GM12878 (cell line): Measurements from ENCODE around the gene SEZ6L2. TPM values are rescaled to one million over a fixed set of nuclear protein-coding genes. Genes with fewer than 3 reads are reported as not detected.

Experiments
- ATAC-seq: fragments of 200-7000 bp; cut with Tn5 transposase; 3 replicates; pipeline ENCODE4 v1.9.1; 2020; ENCODE audit warnings: mild to moderate bottlenecking, moderate library complexity
- BruUV-seq: library from RNA; stranded (reverse); fragments of 400-500 nt; replicated peaks from 2 replicates; lab custom pipeline; 2021; lab: Mats Ljungman, UMichigan
- CTCF ChIA-PET: fragments of 300-600 bp; sonication (Branson Sonifier 250); formaldehyde crosslinking; extraction: SDS; loops from one replicate; lab custom pipeline; 2021; ENCODE audit warnings: inconsistent platforms; lab: Yijun Ruan, JAX
- POLR2A ChIA-PET: fragments of 350-600 bp; formaldehyde crosslinking; extraction: SDS; loops from one replicate; lab custom pipeline; 2021; ENCODE audit warnings: inconsistent platforms; lab: Charles Lee
- RAD21 ChIA-PET: fragments of 300-600 bp; sonication (Branson Sonifier 250); formaldehyde crosslinking; loops from one replicate; lab custom pipeline; 2023; ENCODE audit warnings: antibody characterized with exemption; ENCODE audit not compliant: unreplicated experiment; lab: Charles Lee
- SMC1A ChIA-PET: fragments of 300-600 bp; sonication (Branson Sonifier 250); formaldehyde crosslinking; loops from one replicate; lab custom pipeline; 2023; ENCODE audit not compliant: unreplicated experiment, uncharacterized antibody; lab: Charles Lee
- DNase-seq: peaks from one replicate; pipeline ENCODE4 v3.0.0-alpha.2; 2011; ENCODE audit warnings: low read depth, low spot score
- FAIRE-seq: peaks from 3 replicates; lab custom pipeline; 2011; peaks lifted over from hg19 to GRCh38; lab: Jason Lieb, UNC
- H2AFZ ChIP-seq: 2 replicates; pipeline ENCODE4 v1.6.0; 2011; ENCODE audit warnings: low read depth, low read length, control low read depth; ENCODE audit not compliant: control insufficient read depth
- H3K27ac ChIP-seq: 2 replicates; pipeline ENCODE4 v1.5.1; 2011; ENCODE audit warnings: control low read depth; ENCODE audit not compliant: control insufficient read depth, insufficient read depth
- H3K27me3 ChIP-seq, 2 experiments: replicated peaks in 1 of 2; 2 replicates each; pipeline versions ENCODE4 v1.6.0 to v1.6.1; 2011; ENCODE audit warnings: low read length in 1 of 2; ENCODE audit not compliant: control insufficient read depth in 2 of 2, insufficient read depth in 2 of 2
- H3K36me3 ChIP-seq, 2 experiments: 2 replicates each; pipeline ENCODE4 v1.5.1; 2011; ENCODE audit warnings: low read length in 1 of 2; ENCODE audit not compliant: control insufficient read depth in 2 of 2, insufficient read depth in 2 of 2
- H3K4me1 ChIP-seq: 2 replicates; pipeline ENCODE4 v1.6.1; 2011; ENCODE audit warnings: mild to moderate bottlenecking, low read length, moderate library complexity, mixed read lengths; ENCODE audit not compliant: control insufficient read depth, insufficient read depth
- H3K4me2 ChIP-seq: 2 replicates; pipeline ENCODE4 v1.6.0; 2011; ENCODE audit warnings: control low read depth; ENCODE audit not compliant: control insufficient read depth, insufficient read depth
- H3K4me3 ChIP-seq: fragments of 200-600 bp; sonication (generic); 2 replicates; pipeline ENCODE4 v1.5.1; 2016
- H3K79me2 ChIP-seq: 2 replicates; pipeline ENCODE4 v1.6.0; 2011; ENCODE audit warnings: low read length; ENCODE audit not compliant: control insufficient read depth, insufficient read depth
- H3K9ac ChIP-seq: 2 replicates; pipeline ENCODE4 v1.8.0; 2011; ENCODE audit warnings: low read length, control low read depth, mixed read lengths; ENCODE audit not compliant: control insufficient read depth, insufficient read depth
- H3K9me3 ChIP-seq: replicated peaks from 3 replicates; pipeline ENCODE4 v1.5.1; 2011; ENCODE audit warnings: mild to moderate bottlenecking, low read length; ENCODE audit not compliant: control insufficient read depth, insufficient read depth
- H4K20me1 ChIP-seq: 2 replicates; pipeline ENCODE4 v1.6.0; 2011; ENCODE audit not compliant: control insufficient read depth, insufficient read depth
- BCL11A ChIP-seq: IDR thresholded peaks from 2 replicates; pipeline ENCODE4 v1.6.1; 2011; ENCODE audit warnings: low read depth, low read length
- CHD1 ChIP-seq: IDR thresholded peaks from 2 replicates; pipeline ENCODE4 v1.6.1; 2012; ENCODE audit warnings: low read depth, low read length, improper control_type of control experiment
- CHD2 ChIP-seq: IDR thresholded peaks from 2 replicates; pipeline ENCODE4 v1.6.1; 2011; ENCODE audit warnings: low read depth, low read length, improper control_type of control experiment, borderline replicate concordance
- CREM ChIP-seq: IDR thresholded peaks from 2 replicates; pipeline ENCODE4 v1.6.1; 2014; ENCODE audit warnings: antibody characterized with exemption, low read depth
- DPF2 ChIP-seq: fragments of 450-650 bp; IDR thresholded peaks from 2 replicates; pipeline ENCODE4 v1.6.1; 2017; ENCODE audit warnings: mild to moderate bottlenecking
- EGR1 ChIP-seq, 2 experiments: IDR thresholded peaks; 1 replicate in 1 of 2; 2 replicates in 1 of 2; pipeline ENCODE4 v1.6.1; 2011 to 2012; ENCODE audit warnings: low read depth in 2 of 2, low read length in 2 of 2, borderline replicate concordance in 1 of 2, mild to moderate bottlenecking in 1 of 2, moderate library complexity in 1 of 2
- NFXL1 ChIP-seq: fragments of 450-650 bp; IDR thresholded peaks from 2 replicates; pipeline ENCODE4 v1.6.1; 2017; ENCODE audit warnings: antibody characterized with exemption, mild to moderate bottlenecking, borderline replicate concordance
- NKRF ChIP-seq: fragments of 450-650 bp; conservative IDR thresholded peaks from 2 replicates; pipeline ENCODE4 v1.6.1; 2017; ENCODE audit warnings: mild to moderate bottlenecking, moderate library complexity
- PBX3 ChIP-seq: IDR thresholded peaks from 2 replicates; pipeline ENCODE4 v1.6.1; 2011; ENCODE audit warnings: mild to moderate bottlenecking, low read depth, low read length, moderate library complexity; ENCODE audit not compliant: insufficient replicate concordance
- POLR2AphosphoS2 ChIP-seq: IDR thresholded peaks from 2 replicates; pipeline ENCODE4 v1.6.1; 2011; ENCODE audit warnings: low read depth, mild to moderate bottlenecking, low read length, improper control_type of control experiment, moderate library complexity
- WGBS: methylation state at CpG from one replicate; pipeline ENCODE4 v1.1.6; 2016; ENCODE audit warnings: low lambda C conversion rate; ENCODE audit not compliant: insufficient replicate concordance, insufficient coverage; ENCODE audit errors: missing lambda C conversion rate; 5-methylcytosine and 5-hydroxymethylcytosine counted together
- in situ Hi-C: fragments of 300-500 bp; cut with MboI; formaldehyde crosslinking; loops from 9 replicates; pipeline ENCODE4 v1.14.3; 2018; ENCODE audit warnings: mixed read lengths
- intact Hi-C: fragments of 100-400 bp; cut with micrococcal nuclease; formaldehyde crosslinking; loops from one replicate; pipeline ENCODE4 v1.14.2; 2022; ENCODE audit not compliant: unreplicated experiment
- polyA plus RNA-seq, 11 experiments: library from polyadenylated mRNA; depleted of rRNA in 4 of 11; unstranded in 6 of 11; stranded (reverse) in 5 of 11; fragments of >200 nt; fragmentation: Nextera tagmentation in 4 of 11; fragmentation: Illumina TruSeq in 1 of 11; extraction: Ambion mirVana in 4 of 11; extraction: Trizol in 1 of 11; gene quantifications; 1 replicate in 1 of 11; 2 replicates in 10 of 11; pipeline versions ENCODE4 v1.2.1 to v1.2.3, GENCODE V29; 2011 to 2016; ENCODE audit warnings: inconsistent platforms in 2 of 11, missing spikeins in 2 of 11, low read depth in 1 of 11
- total RNA-seq, 4 experiments: library from RNA; depleted of rRNA in 3 of 4; stranded (reverse); fragments of >200 nt in 3 of 4; fragmentation: Illumina TruSeq in 1 of 4; extraction: Trizol in 1 of 4; gene quantifications; 2 replicates each; pipeline versions ENCODE4 v1.2.1 to v1.2.3, GENCODE V29; 2013 to 2021
- TF ChIP-seq, protein P1 (sequence below): IDR thresholded peaks from 2 replicates; pipeline ENCODE4 v1.6.1; 2011; ENCODE audit warnings: low read depth, mild to moderate bottlenecking, low read length, moderate library complexity, borderline replicate concordance; ENCODE audit errors: extremely low read depth
- TF ChIP-seq, protein P2 (sequence below): IDR thresholded peaks from 2 replicates; pipeline ENCODE4 v1.6.1; 2012; ENCODE audit warnings: improper control_type of control experiment, low read depth, low read length; ENCODE audit not compliant: insufficient replicate concordance

SEZ6L2 gene
- total and polyA plus RNA-seq, 10 of the 15 experiments (the other 5 are each of a cell fraction or from before 2014, with no cell fraction given) = 0.06 to 0.49 TPM; not detected in 8

- RAD21 ChIA-PET = interaction anchor here (1.1 kb wide), 1 partner anchor 23 kb away, joined by 4 read pairs; no protein-coding TSS in a partner anchor
- peak overlapping the region; percentile 70 for H3K4me2 ChIP-seq
- intact Hi-C loops (loop anchor here (5.0 kb wide), 1 partner anchor 38 kb away; the partner anchor contains the start of gene CDIPT), in situ Hi-C loops (no loop called here)
- H3K4me1 ChIP-seq = peaks cover 13% of the 10 kb centered on the region
- 0 out of 2 replicates have a peak, but pooled peaks cover 3% of the 10 kb centered on the region for H4K20me1 ChIP-seq
- ATAC-seq (no peak), DNase-seq (no peak), FAIRE-seq (no peak)
- H3K9ac ChIP-seq = peak overlapping the region; percentile 46; the same call in 1 of the 2 replicates
- SMC1A ChIA-PET = interaction anchor here (1.6 kb wide), 1 partner anchor 24 kb away, joined by 12 read pairs; no protein-coding TSS in a partner anchor
- WGBS = 77% methylated on average over 7 of the region's 7 CpGs
- POLR2A ChIA-PET = interaction anchor here (0.5 to 1.5 kb wide), 5 partner anchors 17 to 160 kb away, joined by 3 to 7 read pairs (median 3); no protein-coding TSS in a partner anchor
- no peak overlapping the region for H3K4me3 ChIP-seq
- H3K36me3 ChIP-seq = no peaks in the 10 kb centered on the region; a peak in 1 of 4 replicates
- H3K9me3 ChIP-seq = no peaks in the 10 kb centered on the region
- H3K27ac ChIP-seq = peak overlapping the region; percentile 16
- CTCF ChIA-PET = interaction anchor here (0.6 to 6.4 kb wide), 3 partner anchors 17 to 33 kb away, joined by 3 to 55 read pairs (median 3); no protein-coding TSS in a partner anchor
- H3K79me2 ChIP-seq = peaks cover 49% of the 10 kb centered on the region
- H2AFZ ChIP-seq = no peak overlapping the region
- H3K27me3 ChIP-seq = no peaks in the 10 kb centered on the region
- no TSS peak for BruUV-seq
- TF ChIP-seq CREM (no peak), CHD1 (no peak), POLR2AphosphoS2 (no peak), BCL11A (no peak), NKRF (no peak), CHD2 (no peak), EGR1 (IDR thresholded peaks at IDR 0.05; ENCODE audit: borderline replicate concordance in 1 of 2, low read depth in 2 of 2, low read length in 2 of 2) (no peak), DPF2 (no peak), PBX3 (no peak), NFXL1 (no peak)
- TF ChIP-seq, protein P1, sequence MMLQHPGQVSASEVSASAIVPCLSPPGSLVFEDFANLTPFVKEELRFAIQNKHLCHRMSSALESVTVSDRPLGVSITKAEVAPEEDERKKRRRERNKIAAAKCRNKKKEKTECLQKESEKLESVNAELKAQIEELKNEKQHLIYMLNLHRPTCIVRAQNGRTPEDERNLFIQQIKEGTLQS = no peak
- TF ChIP-seq, protein P2, sequence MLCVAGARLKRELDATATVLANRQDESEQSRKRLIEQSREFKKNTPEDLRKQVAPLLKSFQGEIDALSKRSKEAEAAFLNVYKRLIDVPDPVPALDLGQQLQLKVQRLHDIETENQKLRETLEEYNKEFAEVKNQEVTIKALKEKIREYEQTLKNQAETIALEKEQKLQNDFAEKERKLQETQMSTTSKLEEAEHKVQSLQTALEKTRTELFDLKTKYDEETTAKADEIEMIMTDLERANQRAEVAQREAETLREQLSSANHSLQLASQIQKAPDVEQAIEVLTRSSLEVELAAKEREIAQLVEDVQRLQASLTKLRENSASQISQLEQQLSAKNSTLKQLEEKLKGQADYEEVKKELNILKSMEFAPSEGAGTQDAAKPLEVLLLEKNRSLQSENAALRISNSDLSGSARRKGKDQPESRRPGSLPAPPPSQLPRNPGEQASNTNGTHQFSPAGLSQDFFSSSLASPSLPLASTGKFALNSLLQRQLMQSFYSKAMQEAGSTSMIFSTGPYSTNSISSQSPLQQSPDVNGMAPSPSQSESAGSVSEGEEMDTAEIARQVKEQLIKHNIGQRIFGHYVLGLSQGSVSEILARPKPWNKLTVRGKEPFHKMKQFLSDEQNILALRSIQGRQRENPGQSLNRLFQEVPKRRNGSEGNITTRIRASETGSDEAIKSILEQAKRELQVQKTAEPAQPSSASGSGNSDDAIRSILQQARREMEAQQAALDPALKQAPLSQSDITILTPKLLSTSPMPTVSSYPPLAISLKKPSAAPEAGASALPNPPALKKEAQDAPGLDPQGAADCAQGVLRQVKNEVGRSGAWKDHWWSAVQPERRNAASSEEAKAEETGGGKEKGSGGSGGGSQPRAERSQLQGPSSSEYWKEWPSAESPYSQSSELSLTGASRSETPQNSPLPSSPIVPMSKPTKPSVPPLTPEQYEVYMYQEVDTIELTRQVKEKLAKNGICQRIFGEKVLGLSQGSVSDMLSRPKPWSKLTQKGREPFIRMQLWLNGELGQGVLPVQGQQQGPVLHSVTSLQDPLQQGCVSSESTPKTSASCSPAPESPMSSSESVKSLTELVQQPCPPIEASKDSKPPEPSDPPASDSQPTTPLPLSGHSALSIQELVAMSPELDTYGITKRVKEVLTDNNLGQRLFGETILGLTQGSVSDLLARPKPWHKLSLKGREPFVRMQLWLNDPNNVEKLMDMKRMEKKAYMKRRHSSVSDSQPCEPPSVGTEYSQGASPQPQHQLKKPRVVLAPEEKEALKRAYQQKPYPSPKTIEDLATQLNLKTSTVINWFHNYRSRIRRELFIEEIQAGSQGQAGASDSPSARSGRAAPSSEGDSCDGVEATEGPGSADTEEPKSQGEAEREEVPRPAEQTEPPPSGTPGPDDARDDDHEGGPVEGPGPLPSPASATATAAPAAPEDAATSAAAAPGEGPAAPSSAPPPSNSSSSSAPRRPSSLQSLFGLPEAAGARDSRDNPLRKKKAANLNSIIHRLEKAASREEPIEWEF = no peak
These were observed 74.7 kb downstream of the SEZ6L2 start for GRCh38 chr16:29824589-29825144.
